Cerebellar cortex (tissue), 1 donor: ENCODE results near the gene PTPN22.
A peak's percentile ranks its signal among the peaks of the same experiment; 100 is the strongest.
"Not testable (repeated sequence)": the region's sequence is repeated elsewhere in the genome, so short reads cannot be mapped to it uniquely, and the experiment has no call there.

Experiments used
- DNase-seq: peaks from one replicate; pipeline ENCODE4 v3.0.0-alpha.2; 2015; ENCODE audit warnings: low spot score

Gene PTPN22

GRCh38 chr1:113852694-113853093 is 18.8 kb downstream of the PTPN22 start:
- not testable (repeated sequence) for DNase-seq

GRCh38 chr1:113850127-113850796 is 21.2 kb downstream of the PTPN22 start:
- no peak for DNase-seq

- DNase-seq, result no peak
These were observed 22.4 kb downstream of the PTPN22 start for GRCh38 chr1:113849072-113849471.

DNA sequence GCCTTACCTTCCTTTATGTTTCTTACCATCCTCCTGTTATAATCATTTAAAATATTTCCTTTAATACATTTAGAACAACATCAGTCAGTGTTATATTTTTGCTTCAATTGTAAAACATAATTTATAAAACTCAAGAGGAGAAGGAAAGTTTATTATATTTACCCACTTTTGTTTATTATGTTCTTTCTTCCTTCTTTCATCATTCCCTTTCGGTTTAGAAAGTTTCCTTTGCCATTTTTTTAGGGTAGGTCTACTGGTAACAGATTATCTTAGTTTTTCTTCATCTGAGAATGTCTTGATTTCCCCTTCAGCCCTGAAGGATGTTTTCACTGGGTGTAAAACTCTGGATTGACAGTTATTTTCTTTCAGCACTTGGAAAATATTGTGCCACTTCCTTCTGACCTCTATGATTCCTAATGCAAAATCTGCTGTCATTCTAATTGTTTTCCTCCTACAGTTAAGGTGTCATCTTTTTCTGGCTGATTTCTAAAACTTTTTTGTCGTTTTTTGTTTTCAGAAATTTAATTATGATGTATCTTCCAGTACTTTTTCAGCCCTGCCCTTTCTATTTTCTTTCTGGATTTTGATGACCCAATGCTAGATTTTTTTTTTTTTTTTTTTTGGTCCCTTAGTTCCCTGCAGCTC is 25.0 kb downstream of the PTPN22 start:
- no peak for DNase-seq

DNA sequence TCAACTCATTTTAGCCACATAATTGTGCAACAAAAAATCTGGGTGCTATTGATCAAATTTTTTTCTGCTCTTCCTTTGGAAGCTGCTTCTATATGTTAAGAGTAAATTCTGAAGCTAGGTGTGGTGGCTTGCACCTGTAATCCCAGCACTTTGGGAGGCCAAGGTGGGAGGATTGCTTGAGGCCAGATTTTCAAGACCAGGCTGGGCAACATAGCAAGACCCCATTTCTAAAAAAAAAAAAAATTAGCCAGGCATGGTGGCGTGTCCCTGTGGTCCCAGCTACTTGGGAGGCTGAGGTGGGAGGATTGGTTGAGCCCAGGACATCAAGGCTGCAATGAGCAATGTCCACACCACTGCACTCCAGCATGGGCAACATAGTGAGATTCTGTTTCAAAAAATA is 35.0 kb downstream of the PTPN22 start:
- DNase-seq, result no peak

DNA sequence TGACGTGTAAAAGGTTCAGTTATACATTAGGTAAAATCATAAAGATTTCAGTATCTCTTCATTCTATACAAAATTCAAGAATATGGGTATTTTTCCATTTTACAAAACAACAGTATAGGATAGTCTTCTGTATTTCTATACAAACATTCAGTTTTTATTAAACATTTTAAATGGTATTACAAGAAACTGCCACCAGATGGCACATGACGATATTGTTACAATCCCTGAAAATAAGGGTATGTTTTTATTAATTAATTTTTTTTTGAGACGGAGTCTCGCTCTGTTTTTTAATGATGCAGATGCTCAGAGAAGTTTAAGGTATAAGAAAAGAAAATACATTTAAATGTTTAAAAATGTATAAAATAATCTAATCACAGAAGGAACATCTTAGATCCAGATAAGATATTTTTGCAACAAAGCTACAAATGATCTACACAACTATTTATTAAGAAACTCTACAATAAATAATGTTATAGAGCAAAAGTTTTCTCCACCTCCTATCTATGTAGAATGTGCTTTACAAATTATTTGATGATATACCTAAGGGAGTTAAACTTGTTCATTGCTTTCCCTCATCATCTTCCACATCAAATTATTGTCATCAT is 35.7 kb downstream of the PTPN22 start:
- peak; percentile 73 for DNase-seq

- DNase-seq, result no peak
These were observed 36.8 kb downstream of the PTPN22 start for GRCh38 chr1:113834716-113835115.

- no peak for DNase-seq
These were observed 41.5 kb downstream of the PTPN22 start for GRCh38 chr1:113830039-113830438.

GRCh38 chr1:113821916-113822315 is 49.6 kb downstream of the PTPN22 start:
- no peak for DNase-seq

DNA sequence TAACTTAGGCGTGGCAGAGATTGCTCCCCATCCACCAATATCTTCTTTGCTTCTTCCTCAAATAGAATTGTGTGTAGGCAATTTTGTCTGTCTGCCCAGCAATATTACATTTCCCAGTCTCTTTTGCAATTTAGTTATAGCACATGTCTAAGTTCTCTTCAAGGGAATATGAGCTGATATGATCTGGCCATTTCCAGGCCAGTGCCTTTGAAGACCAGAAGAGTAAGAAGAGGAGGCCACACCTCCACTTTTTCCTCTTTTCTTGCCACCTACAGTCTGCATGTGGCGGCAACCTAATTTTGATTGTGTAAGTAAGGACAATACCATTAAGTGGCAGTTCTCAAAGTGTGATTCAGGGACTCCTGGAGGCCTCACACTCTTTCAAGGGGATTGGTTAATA is 52.9 kb downstream of the PTPN22 start:
- no peak for DNase-seq

GRCh38 chr1:113813218-113813617 is 58.3 kb downstream of the PTPN22 start:
- DNase-seq, result no peak

GRCh38 chr1:113812661-113813135 is 58.8 kb downstream of the PTPN22 start:
- DNase-seq, result no peak

- peak; percentile 99 for DNase-seq
These were observed 59.4 kb downstream of the PTPN22 start, which contains the start of gene RSBN1 for GRCh38 chr1:113811888-113812660. Gene RSBN1, minus strand, starts transcription at chr1:113812476. Its CDS starts 64 bp downstream, at chr1:113812412.

- peak; percentile 41 for DNase-seq
These were observed 60.2 kb downstream of the PTPN22 start for GRCh38 chr1:113811156-113811887.

- no peak for DNase-seq
These were observed 61.6 kb downstream of the PTPN22 start for GRCh38 chr1:113809670-113810602.

GRCh38 chr1:113808450-113809195 is 62.9 kb downstream of the PTPN22 start:
- DNase-seq, result no peak

DNA sequence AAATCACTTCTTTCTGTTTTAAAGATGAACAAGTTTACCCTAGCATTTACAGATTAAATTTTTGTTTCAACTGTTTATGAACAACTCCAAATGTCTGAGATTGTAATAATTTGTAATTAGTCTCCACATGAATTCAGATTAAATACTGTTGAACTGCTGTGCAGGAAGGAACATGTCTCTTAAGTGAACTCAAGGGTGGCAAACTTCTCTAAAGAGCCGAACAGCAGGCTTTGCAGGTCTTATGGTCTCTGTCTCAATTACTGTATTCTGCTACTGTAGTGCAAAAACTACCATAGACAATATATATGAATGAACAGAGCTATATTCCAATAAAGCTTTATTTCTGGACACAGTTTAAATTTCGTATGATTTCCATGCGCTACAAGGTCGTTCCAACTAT is 65.9 kb downstream of the PTPN22 start:
- DNase-seq, result no peak

- DNase-seq, result no peak
These were observed 66.3 kb downstream of the PTPN22 start for GRCh38 chr1:113805256-113805531.

- DNase-seq, result no peak
These were observed 66.9 kb downstream of the PTPN22 start for GRCh38 chr1:113804421-113805255.
